ENCODE results near the gene CCNY.
A peak's percentile ranks its signal among the peaks of the same experiment; 100 is the strongest.

CCNY gene

DNA sequence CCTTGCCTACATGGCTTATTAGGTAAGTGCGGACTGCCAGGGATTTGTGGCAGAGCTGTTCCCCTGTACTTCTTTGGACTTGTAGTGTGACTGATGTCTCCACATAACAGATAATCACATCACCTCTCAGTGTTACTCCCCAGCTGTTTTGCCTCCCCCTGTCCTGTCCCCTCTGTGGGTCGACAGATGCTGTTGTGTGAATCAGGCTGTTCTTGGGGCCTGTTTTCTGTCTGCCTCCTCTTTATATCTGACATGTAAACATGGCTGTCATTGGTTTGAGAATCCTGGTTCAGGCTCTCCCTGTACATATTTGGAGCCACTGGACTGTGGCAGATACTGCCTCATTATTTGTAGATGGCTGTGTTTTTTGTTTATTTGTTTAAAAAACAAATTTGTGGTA is 22.7 kb downstream of the CCNY start:
- Mint-ChIP-seq H3K4me3 (no peak overlapping the region), H3K27me3 (no peaks in the 10 kb centered on the region), H3K4me1 (ENCODE audit: low read depth) (peaks cover 69% of the 10 kb centered on the region), H3K9me3 (no peaks in the 10 kb centered on the region), H3K27ac (no peak overlapping the region), H3K36me3 (ENCODE audit: low read depth) (peaks cover 4% of the 10 kb centered on the region)

DNA sequence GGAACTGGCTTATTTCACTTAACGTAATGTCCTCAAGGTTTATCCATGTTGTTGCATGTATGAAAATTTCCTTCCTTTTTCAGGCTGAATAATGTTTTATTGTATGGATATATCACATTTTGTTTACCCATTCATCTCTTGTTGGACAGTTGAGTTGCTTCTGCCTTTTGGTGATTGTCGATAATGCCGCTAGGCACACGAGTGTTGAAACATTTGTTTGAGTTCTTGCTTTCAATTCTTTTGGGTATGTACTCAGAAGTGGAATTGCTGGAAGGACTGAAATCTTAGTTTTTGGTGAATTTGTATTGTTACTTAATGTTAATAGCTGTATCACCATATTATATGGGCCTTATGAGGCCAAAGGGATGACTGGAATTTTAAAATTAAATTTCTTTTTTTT is 23.6 kb downstream of the CCNY start:
- H3K4me1 Mint-ChIP-seq (ENCODE audit: low read depth), result peaks cover 66% of the 10 kb centered on the region
- H3K36me3 Mint-ChIP-seq (ENCODE audit: low read depth), result peaks cover 4% of the 10 kb centered on the region
- H3K27ac Mint-ChIP-seq, result no peak overlapping the region
- H3K27me3 Mint-ChIP-seq, result no peaks in the 10 kb centered on the region
- no peak overlapping the region for H3K4me3 Mint-ChIP-seq
- H3K9me3 Mint-ChIP-seq, result no peaks in the 10 kb centered on the region

DNA sequence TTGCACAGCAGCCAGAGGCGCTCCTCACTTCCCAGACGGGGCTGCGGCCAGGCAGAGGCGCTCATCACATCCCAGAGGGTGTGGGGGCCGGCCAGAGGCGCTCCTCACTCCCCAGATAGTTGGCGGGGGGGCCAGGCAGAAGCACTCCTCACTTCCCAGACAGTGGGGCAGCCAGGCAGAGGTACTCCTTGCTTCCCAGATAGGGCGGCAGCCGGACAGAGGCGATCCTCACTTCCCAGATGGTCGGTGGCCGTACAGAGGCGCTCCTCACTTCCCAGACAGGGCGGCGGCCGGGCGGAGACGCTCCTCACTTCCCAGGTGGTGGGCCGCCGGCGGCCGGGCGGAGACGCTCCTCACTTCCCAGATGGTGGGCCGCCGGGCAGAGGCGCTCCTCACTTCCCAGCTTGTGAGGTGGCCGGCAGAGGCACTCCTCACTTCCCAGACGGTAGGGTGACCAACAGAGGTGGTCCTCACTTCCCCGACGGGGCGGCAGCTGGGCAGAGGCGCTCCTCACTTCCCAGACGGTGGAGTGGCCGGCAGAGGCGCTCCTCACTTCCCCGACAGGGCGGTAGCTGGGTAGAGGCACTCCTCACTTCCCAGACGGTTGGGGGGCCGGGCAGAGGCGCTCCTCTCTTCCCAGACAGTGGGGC is 26.5 kb downstream of the CCNY start:
- no peak overlapping the region for H3K4me3 Mint-ChIP-seq
- H3K4me1 Mint-ChIP-seq (ENCODE audit: low read depth), result peaks cover 55% of the 10 kb centered on the region
- no peaks in the 10 kb centered on the region for H3K9me3 Mint-ChIP-seq

DNA sequence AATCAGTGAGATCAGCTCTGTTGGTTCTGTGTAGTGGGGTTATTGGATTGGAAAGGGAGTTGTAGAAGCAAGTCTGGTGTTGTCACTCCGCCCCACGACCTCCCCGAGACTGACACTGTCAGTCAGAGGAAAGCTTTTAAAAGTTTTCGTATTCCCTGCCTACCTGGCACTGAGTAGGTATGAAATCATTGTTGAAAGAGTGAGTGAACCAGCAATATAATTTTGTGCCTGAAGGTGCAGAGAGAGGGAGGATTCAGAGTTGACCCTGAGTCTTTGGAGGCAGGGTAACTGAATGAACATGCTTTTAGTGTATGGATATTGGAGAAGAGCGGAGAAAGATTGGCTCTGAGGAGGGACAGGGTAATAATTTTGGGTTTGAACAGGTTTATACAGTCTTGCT is 27.3 kb downstream of the CCNY start:
- Mint-ChIP-seq H3K9me3 (no peaks in the 10 kb centered on the region), H3K4me1 (ENCODE audit: low read depth) (peaks cover 55% of the 10 kb centered on the region), H3K27me3 (no peaks in the 10 kb centered on the region), H3K27ac (peak overlapping the region; percentile 7), H3K4me3 (no peak overlapping the region), H3K36me3 (ENCODE audit: low read depth) (peaks cover 4% of the 10 kb centered on the region)

More for the DNA sequence above, 26.5 kb downstream of the CCNY start:
- no peaks in the 10 kb centered on the region for H3K27me3 Mint-ChIP-seq
- peaks cover 4% of the 10 kb centered on the region for H3K36me3 Mint-ChIP-seq (ENCODE audit: low read depth)
- no peak overlapping the region for H3K27ac Mint-ChIP-seq

DNA sequence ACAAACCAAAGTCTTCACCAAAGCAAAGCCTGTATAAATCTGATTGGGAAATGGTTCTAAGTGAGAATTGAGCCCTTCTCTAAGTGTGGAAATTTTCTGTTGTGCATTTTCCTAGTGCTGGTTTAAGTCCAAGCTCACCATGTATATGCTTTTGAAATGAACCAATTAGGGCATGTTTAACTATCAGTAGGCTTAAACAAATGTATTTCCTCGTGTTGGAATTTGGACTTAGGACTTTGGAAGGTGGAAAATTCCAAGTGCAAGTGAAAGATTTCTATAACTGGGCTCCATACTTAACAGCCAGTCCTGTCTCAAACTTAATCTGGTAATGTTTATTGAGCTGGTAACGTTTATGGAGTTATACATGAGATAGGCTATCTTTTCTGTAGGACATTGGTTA is 28.5 kb downstream of the CCNY start:
- H3K36me3 Mint-ChIP-seq (ENCODE audit: low read depth), result peaks cover under 1% of the 10 kb centered on the region
- peaks cover 62% of the 10 kb centered on the region for H3K4me1 Mint-ChIP-seq (ENCODE audit: low read depth)
- H3K27ac Mint-ChIP-seq, result no peak overlapping the region
- H3K4me3 Mint-ChIP-seq, result no peak overlapping the region
- H3K27me3 Mint-ChIP-seq, result no peaks in the 10 kb centered on the region
- H3K9me3 Mint-ChIP-seq, result no peaks in the 10 kb centered on the region

DNA sequence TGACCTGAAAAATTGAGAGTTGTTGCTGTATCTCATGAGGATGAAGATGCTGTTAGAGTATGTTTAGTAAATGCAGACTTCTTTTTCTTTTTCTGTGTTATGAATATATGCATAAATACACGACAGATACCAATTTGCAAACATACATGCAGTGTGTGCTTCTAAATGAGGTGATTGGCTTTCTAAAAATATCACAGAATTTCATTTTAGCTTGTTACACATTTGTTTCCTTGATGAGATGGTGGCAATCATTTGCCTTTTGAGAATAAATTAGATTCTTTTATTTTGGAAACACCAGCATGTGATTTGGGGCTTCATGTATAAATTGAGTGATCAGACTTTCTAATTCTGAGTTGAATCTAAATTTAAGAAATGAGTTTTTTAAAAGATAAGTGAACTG is 29.7 kb downstream of the CCNY start:
- Mint-ChIP-seq H3K4me1 (ENCODE audit: low read depth) (peaks cover 69% of the 10 kb centered on the region), H3K27ac (no peak overlapping the region), H3K4me3 (no peak overlapping the region), H3K9me3 (no peaks in the 10 kb centered on the region), H3K36me3 (ENCODE audit: low read depth) (no peaks in the 10 kb centered on the region), H3K27me3 (no peaks in the 10 kb centered on the region)

DNA sequence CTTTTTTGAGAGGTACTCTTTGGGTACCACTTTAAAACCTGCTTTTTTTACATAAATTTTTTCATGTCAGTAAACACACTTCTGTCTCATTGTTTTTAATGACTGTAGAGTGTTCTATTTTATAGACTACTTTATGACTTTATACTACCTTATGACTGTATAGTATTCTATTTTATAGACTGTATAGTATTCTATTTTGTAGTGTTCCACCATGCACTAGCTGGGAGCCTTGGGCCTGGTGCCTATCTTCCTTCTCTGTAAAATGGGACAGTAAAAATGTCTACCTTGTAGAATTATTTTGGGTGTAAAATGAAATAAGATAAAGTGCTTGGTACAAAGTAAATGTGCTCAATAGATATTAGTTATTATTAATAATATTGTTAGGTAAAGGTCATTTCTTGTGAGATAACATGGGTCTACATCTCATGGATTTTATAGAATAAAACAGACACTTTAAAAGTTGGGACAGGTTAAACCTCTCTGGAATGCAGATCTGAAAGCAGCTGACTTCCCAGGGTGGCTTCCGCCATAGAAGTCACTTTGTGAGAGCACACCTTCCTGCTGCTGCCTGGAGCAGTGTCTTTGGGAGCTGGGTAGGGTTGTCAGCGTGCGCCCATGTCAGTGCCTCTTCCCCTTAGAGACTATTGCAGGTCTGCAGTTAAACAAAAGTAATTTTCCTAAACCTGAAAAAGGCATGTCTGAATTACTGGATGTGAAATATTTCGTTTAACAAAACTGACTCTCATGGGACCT is 31.0 kb downstream of the CCNY start:
- no peak overlapping the region for H3K27ac Mint-ChIP-seq

DNA sequence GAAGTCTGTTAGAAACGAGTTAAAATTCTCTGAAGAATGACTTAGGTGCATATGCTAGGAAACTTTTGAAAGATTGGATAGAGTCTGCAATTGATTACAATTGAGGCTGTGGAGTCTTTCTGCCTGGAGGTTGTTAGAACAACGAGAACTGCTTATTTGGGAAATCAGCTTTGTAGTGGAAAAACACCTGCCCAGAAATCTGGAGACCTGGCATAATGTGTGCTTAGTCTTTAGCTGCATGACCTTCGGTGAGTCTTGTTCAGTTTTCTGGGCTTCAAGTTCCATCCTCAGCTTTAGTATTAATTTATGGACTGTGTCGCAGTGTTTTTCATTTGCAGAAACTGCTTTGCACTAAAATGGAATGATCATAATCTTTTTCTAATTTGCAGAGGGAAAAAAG is 31.7 kb downstream of the CCNY start:
- H3K27ac Mint-ChIP-seq, result no peak overlapping the region
- H3K36me3 Mint-ChIP-seq (ENCODE audit: low read depth), result no peaks in the 10 kb centered on the region
- H3K27me3 Mint-ChIP-seq, result no peaks in the 10 kb centered on the region
- no peaks in the 10 kb centered on the region for H3K9me3 Mint-ChIP-seq
- peaks cover 76% of the 10 kb centered on the region for H3K4me1 Mint-ChIP-seq (ENCODE audit: low read depth)
- H3K4me3 Mint-ChIP-seq, result no peak overlapping the region

More for the DNA sequence above, 31.0 kb downstream of the CCNY start:
- Mint-ChIP-seq H3K4me1 (ENCODE audit: low read depth) (peaks cover 72% of the 10 kb centered on the region), H3K27me3 (no peaks in the 10 kb centered on the region), H3K9me3 (no peaks in the 10 kb centered on the region), H3K36me3 (ENCODE audit: low read depth) (no peaks in the 10 kb centered on the region), H3K4me3 (no peak overlapping the region)

DNA sequence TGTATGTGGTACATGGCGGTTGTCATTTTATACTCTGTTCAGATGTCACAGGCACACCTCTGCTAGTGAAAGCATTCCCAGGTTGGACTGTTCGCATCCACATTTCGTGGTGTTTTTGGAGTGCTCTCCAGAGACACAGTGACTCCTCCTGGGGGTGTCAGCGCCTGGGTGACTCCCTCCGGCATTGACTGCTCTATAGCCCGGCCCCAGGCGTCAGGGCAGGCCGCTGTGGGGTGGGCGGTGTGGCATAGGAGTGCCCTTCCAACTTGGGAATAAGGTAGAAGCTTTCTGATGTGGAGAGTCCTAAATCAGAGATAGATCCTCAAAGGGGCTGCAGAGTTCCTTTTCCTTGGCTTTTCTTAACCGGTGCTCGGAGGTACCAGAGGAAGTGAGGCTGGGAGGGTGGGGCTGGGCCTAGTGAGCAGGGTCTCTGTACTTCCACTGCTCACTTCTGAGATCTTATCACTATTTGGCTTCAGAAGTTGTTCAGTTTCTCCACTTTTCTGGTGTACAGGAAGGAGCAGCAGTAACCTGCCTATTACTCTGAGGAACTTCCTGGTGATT is 32.3 kb downstream of the CCNY start:
- Mint-ChIP-seq H3K36me3 (ENCODE audit: low read depth) (no peaks in the 10 kb centered on the region), H3K4me3 (no peak overlapping the region), H3K4me1 (ENCODE audit: low read depth) (peaks cover 79% of the 10 kb centered on the region), H3K27me3 (no peaks in the 10 kb centered on the region), H3K9me3 (no peaks in the 10 kb centered on the region), H3K27ac (peak overlapping the region; percentile 46)

DNA sequence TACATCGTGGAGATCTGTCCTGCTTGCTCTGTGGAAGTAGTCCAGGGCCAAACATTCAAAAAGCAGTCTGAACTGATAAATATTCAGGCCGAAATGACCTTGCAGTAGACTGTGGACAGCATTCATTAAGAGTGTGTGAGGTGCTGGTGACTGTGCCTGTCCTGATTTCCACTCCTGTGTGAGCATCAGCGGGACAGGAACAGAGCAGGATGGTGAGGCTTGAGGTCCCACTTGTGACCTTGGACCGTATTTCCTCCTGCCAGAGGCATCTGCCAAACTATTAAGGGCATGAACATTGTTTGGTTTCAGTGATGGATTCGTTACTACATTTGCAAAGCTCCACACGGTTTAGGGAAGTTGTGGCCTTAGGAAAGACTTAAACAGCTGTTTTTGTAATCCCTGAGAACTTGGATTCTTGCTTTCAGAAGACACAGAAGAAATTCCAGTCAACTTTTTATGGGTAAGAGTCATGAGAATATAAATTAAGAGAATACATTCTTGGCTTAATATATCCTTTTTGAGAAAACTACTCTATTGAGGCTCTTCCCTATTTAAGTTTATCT is 32.8 kb downstream of the CCNY start:
- no peak overlapping the region for H3K27ac Mint-ChIP-seq
- peaks cover 73% of the 10 kb centered on the region for H3K4me1 Mint-ChIP-seq (ENCODE audit: low read depth)
- no peak overlapping the region for H3K4me3 Mint-ChIP-seq
- H3K36me3 Mint-ChIP-seq (ENCODE audit: low read depth), result no peaks in the 10 kb centered on the region
- H3K9me3 Mint-ChIP-seq, result no peaks in the 10 kb centered on the region
- no peaks in the 10 kb centered on the region for H3K27me3 Mint-ChIP-seq

DNA sequence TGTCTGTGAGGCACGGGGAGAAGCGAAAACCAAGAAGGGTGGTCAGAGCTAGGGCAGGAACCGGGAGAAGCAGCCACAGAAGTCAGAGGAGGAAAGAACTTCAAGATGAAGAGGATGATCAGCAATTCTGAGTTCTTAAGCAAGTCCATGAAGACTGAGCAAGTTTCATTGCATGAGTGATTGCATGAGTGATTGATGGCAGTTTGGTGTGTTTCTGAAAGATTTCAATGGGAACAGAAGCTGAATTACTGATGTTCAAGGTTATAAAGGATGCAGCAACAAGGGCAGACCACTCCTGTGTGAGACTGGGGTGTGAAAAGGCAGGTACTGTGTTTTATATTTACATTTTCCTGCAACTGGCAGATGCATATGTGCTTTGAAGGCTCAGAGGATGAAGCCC is 35.4 kb downstream of the CCNY start:
- Mint-ChIP-seq H3K9me3 (no peaks in the 10 kb centered on the region), H3K27me3 (no peaks in the 10 kb centered on the region), H3K4me1 (ENCODE audit: low read depth) (peaks cover 80% of the 10 kb centered on the region), H3K27ac (no peak overlapping the region), H3K4me3 (no peak overlapping the region), H3K36me3 (ENCODE audit: low read depth) (peaks cover 4% of the 10 kb centered on the region)

DNA sequence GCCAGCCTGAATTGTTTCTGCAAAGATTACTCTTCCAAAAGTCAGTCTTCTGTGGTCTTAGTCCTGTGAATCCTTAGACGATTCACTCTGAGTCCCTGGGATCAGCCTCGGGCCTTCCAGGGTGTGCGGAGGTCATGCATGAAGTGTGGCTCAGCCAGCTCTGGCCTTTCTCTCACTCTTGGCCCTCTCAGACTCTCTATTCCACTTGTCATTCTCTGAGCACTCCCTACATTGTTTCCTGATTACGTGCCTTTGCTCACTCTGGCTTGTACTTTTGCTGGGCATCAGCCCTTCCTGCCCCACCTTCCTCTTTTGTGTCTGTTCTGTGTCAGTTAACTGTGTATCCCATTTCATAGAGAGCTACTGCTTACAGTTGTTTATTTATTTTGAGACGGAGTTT is 36.0 kb downstream of the CCNY start:
- H3K27ac Mint-ChIP-seq, result peak overlapping the region; percentile 28
- peaks cover 4% of the 10 kb centered on the region for H3K36me3 Mint-ChIP-seq (ENCODE audit: low read depth)
- peaks cover 84% of the 10 kb centered on the region for H3K4me1 Mint-ChIP-seq (ENCODE audit: low read depth)
- no peaks in the 10 kb centered on the region for H3K9me3 Mint-ChIP-seq
- H3K27me3 Mint-ChIP-seq, result no peaks in the 10 kb centered on the region
- H3K4me3 Mint-ChIP-seq, result no peak overlapping the region

DNA sequence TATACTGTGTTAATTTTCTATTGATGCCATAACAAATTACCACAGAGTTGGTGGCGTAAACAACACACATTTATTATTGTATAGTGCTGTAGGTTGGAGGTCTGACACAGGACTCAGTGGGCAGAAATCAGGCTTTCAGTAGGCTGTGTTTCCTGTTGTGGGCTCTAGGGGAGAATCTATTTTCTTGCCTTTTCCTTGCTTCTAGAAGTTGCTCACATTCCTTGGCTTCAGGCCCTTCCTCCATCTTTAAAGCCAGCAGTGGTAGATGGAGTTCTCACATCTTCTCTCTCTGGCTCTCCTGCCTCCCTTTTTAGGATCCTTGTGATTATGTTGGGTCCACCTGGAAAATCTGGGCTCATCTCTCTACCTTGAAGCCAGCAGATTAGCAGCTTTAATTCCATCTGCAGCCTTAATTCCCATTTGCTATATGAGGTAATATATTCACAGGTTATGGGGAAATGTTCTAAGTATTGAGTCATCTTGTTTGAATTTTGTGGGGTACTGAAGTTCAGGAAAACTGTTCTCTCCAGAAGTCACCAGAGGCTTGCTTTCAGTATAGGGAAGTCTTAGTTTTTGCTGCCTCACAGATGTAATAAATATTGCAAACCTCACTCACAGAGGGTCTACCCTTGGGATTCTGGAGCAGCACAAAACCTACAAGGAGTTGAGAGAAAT is 38.9 kb downstream of the CCNY start:
- Mint-ChIP-seq H3K27ac (no peak overlapping the region), H3K4me1 (ENCODE audit: low read depth) (peaks cover 89% of the 10 kb centered on the region), H3K4me3 (no peak overlapping the region), H3K9me3 (no peaks in the 10 kb centered on the region), H3K36me3 (ENCODE audit: low read depth) (peaks cover 4% of the 10 kb centered on the region), H3K27me3 (no peaks in the 10 kb centered on the region)

DNA sequence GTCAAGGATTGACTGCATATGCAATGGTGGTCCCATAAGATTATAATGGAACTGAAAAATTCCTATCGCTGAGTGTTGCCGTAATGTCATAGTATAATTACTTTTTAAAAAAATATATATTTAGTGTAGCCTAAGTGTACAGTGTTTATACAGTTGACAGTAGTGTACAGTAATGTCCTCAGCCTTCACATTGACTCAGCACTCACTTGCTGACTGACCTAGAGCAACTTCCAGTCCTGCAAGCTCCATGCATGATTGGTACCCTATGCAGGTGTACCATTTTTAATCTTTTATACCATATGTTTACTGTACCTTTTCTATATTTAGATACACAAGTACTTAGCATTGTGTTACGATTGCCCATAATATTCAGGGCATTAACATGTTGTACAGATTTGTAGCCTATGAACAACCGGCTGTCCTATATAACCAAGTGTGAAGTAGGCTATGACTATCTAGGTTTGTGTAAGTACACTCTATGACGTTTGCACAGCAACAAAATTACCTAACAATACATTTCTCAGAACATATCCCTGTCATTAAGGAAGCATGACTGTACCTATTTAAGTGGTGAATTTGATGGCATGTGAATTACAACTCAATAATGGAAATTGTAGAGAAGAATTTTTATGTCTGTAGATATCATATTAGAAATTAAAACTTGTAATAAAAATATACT is 40.9 kb downstream of the CCNY start:
- no peaks in the 10 kb centered on the region for H3K9me3 Mint-ChIP-seq
- peaks cover 4% of the 10 kb centered on the region for H3K36me3 Mint-ChIP-seq (ENCODE audit: low read depth)
- H3K27me3 Mint-ChIP-seq, result no peaks in the 10 kb centered on the region
- peaks cover 76% of the 10 kb centered on the region for H3K4me1 Mint-ChIP-seq (ENCODE audit: low read depth)
- H3K27ac Mint-ChIP-seq, result no peak overlapping the region
- no peak overlapping the region for H3K4me3 Mint-ChIP-seq
